HG02852 (cell line): ENCODE data around the gene ARHGAP23.

Experiments used
- ATAC-seq: cut with Tn5 transposase; IDR thresholded peaks from one replicate; pipeline ENCODE4 v1.9.1; 2021; ENCODE audit warnings: mild to moderate bottlenecking, moderate library complexity; ENCODE audit not compliant: unreplicated experiment

Gene ARHGAP23

DNA sequence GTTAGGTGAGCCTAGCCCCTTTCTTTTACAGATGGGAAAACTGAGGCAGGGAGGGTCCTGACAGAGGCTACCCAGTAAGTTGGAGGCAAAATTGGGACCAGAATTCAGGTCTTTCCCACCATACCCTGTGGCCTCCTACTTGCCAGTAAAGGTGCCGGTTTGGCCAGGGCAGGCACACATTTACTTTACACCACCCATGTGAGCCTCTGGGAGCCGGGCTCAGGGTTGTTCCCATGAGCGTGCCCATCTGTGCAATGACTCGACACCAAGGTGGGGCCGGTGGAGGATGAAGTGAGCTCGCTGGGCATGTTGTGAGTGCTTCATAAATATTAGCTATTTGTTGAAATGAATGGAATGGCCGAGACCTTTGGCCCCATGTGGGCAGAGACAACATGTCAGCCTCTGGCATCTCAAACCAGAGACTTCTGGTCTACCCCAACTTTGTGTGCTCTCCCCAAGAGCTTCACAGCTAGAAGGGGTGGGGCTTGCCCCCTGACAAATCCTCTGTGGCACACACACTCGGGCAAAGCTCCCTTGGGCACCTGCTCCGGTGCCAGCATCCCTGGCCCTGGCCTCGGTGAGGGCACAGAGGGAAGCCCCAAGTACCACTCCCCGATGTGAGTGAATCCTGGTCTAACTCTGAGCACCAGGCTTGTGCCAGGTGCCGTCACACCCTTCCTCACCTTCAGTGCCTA, 117.4 kb downstream of the ARHGAP23 start:
- no peak for ATAC-seq

DNA sequence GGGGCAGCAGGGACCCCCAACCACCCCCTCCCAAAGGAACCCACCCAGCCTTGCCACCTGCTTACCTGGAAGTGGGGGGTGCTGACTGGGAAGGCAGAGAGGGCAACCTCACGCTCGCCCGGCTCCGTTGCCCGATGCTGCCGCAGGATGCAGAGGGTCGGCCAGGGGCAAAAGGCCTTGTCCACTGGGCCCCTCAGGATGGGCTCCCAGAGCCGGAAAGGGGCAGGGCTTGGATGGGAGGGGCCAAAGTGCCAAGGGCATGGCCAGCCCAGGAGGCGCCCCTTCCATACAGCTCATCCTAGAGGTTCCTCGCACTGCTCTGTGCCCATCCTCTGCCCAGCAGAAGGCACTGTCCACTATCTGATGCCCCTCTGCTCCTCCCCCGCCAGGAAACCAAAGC, 118.1 kb downstream of the ARHGAP23 start:
- no peak for ATAC-seq

DNA sequence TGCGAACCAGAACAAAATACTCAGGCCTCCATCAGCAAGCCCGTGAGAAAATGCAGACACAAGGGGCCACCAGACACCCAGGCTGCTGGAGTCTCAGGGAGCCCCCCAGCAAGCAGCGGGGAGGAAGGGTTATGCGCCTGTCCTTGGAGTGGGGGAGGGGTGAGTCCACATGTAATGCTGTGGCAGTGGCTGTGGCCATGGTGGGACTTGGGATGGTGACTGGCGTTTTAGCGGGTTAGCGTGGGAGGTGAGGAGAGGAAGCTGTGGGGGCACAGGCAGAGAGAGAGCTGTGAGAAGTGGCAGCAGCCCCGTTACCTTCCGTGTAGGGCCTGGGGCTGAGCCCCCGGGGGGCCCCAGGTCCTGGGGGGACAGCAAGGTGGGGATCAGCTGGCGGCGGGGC, 119.2 kb downstream of the ARHGAP23 start:
- ATAC-seq = no peak

DNA sequence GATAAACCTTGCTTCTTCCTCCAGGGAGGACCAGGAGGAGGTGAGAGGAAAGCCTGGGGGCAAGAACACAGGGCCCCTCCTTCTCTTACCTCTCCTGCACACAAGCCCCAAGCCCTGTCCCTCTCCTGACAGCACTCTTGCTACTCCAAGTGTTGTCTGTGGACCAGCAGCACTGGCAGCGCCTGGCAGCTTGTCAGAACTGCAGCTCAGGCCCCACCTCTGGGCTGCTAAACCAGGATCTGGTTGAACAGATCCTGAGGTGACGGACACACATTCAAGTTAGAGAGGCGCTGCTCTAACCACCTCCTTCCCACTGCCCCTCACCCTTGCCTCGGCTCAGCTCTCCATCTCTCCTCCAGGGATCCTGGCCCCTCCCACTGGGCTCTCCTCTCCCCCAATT, 121.0 kb downstream of the ARHGAP23 start:
- no peak for ATAC-seq

DNA sequence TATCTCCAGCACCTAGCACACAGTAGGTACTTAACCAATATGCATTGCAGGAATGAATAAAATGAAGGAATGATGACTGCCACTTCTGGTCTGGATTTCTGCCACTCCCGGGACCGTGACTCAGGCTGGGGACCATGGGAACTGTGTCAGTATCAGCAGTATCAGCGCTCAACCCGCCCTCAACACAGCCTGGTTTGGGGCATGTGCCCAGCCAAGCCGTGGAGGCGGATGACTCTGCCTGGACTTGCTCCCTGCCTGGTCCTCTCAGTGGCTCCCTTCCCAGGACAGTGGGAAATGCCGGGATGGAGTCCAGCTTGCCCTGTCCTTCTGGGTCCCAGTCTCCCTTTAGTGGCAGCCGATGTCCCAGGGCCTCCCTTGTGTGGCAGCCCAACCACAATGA, 122.4 kb downstream of the ARHGAP23 start:
- no peak for ATAC-seq

DNA sequence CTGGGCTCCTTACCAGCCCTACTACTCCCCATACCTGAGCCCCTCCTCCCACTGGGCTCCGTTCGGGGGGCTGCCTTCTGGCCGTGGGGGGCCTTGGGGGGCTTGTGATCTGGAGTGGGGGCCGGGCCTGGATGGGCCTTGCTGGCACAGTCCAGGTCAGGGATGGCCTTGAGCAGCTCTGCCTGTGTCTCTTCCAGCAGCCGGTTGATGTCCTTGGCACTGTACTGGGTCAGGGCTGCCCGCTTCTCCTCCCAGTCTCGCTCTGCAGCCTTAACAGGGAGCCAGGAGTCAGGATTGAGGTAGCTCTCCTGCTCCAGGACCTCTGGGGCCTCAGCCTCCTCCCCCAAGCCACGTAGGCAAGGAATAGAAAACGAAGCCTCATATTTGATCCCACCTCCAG, 122.9 kb downstream of the ARHGAP23 start:
- no peak for ATAC-seq

DNA sequence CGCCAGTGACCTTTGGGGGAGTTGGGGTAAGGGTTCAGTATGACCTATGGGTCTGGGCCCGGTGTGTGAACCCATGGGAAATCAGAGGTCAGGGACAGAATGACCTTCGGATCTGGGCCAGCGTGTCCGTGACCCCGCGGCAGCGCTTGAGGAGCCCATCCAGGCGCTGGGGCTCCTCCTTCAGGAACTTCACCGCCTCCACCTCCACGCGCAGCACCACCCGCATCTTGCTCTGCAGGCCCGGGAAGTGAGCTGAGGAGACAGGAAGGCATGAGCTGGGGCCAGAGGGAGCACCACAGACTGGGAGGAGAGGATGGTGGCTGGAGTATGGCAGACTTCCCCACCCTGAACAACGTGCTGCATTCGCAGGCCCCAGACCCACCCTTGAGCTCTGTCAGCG, 124.1 kb downstream of the ARHGAP23 start:
- no peak for ATAC-seq

DNA sequence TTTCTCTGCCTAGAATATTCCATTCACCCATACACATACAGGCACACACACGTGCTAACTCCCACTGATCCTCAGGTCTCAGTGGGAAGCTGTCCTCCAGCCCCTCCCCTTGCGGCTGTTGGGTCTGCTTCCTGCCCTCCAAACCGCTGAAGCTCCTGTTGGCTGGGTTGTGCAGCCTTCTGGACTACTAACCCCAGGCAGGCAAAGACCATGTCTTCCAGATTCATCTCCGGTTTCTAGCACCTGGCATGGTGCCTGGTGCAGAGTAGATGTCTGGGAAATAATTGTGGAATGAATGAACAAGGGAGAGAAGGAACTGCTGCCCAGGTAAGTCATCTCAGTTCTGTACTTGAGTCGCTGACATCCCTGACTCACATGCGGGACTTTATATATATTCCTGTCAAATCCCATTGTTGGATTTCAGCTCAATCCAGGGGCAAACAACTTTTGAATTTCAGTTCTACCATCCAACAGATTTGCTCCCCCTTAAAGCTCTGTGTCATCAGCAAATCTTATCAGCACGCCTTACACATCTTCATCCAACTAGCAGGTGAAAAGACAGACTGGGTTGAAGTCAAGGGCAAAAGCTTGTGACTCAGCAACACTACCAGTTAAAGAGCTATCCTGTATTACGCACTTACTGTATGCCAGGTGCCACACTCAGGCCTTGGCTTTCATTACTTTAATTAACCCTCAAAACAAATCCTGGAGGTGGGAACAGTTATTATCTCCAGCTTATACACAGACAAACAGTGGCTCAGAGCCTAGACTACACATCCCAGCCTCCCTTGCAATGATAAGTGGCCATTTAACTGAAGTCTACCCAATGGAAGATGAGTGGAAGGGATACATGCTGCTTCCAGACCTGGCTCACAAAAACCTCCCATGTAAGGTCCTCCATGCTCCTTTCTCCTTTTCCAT, 126.4 kb downstream of the ARHGAP23 start:
- no peak for ATAC-seq

DNA sequence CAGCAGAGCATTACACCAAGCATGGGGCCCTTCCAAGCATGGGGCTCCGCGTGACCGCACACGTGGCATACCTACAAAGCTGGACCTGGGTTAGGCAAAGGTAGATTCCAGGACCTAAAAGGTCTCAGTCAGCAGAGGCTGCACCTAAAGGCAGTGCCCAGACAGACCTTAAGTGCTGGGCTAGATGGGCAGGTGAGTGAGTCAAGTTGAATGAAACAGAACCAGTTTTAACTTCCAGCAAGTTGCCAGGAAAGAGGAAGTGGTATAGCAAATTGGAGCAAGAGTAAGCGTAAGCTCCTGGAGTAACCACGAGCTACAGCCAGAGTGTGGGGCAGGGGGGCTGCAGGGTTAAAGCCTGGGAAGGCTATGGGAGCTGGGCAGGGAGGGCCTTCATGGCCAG, 128.0 kb downstream of the ARHGAP23 start:
- ATAC-seq = no peak

DNA sequence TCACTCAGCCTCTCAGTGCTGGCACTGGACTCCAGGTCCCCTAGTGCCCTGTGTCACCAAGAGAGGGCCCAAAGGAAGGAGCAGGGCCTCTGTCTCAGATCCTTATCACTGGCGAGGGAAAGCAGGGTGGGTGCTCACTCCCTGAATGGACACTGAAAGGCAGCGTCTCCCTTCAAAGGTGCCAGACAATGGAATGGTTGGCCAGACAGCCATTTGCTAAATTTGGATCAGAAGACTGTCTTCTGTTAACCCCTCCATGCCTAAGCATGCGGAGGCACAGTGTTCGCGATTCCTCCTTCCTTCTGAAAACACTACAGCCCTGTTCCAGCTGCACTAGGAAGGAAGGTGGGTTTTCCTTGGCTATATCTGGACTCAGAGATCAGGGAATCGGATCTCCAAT, 129.1 kb downstream of the ARHGAP23 start:
- no peak for ATAC-seq

DNA sequence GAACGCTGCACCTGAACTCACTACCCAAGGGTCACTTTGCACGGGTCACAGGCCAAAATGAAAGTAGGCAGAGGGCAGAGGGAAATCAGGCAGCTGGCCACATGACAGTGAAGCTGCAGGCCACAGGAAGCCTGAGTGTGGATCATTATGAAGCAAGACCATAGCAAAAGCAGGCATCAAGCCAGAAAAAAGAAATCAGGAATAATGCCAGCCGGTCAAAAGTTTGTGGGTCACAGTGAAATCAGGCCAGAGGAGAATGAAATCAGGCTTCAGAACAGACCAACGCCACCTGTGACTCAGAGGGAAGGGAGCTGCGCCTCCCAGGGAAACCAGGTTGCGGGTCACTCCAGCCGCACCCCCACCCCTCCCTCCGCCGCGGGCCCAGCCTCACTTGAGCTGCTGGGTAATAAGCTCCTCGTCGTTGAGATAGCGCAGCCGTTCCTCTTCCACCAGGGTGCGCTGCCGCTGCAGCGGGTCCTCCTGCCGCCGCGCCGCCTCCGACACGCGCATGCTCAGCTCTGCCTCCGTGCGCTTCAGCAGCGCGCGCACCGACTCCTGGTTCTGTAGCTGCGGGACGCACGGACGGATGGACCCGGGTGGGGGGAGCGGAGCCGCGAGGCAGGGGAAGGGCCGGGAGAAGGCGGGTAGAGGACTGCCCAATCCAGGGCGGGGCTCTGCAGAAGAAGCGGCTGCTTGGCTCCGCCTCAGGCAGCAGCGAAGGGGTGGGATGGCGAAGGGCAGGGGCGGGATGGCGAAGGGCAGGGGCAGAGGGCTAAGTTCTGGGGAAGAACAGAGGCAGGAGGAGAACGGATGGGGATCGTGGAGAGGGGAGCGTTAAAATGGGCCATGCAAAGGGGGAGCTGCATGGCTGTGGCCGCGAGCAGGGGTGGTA, 129.8 kb downstream of the ARHGAP23 start:
- no peak for ATAC-seq

DNA sequence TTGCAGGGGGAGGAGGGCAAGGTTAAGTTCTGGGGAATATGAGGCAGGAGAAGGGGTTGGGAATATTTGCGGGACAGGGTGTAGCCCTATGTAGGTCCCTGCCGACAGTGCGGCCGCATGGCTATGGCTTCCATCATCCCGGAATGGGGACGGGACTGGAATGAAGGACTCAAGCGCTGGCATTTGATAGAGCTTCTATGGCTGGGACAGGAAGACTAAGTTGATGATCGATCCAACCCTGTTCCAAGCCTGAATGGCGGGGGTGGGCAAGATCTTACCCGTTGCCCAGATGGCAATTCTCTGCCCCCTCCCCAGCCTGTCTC, 130.4 kb downstream of the ARHGAP23 start:
- ATAC-seq = no peak

DNA sequence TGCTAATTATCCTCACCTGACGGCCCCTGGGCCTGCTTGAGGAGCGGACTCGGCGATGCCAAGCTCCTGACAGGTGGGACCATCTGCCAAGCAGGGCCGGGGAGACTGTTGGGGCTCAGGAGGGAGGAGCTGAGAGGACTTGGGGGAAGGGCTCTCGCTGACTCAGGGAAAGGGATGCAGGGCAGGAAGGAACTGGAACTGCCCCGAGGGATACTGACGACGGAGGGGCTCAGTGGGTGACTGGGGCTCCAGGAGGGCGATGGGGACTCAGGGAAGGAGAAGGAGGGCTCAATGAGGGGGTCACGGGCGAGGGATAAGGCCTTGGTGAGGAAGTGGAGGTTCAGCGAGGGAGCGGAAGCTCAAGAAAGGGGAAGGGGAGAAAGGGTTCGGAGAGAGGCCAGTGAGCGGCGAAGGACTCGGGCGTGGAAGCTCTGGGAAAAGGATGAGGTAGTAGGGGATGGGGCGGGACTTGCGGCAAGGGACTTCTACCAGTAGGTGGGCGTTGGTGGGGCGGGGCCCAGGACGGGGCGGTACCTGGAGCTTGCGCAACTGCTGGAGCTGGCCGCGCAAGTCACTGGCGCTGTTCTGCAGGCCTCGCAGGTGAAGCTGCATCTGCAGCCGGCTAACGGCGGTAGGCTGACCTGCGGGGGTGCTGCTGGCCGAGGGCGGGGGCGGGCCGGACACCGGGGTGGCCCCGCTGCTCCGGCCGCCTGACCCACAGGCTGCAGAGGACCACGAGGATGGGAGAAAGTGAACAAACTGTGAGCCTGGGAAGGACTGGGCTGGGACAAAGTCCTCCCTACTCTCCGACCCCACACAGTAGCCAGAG, 131.0 kb downstream of the ARHGAP23 start:
- peak; percentile 72 for ATAC-seq

DNA sequence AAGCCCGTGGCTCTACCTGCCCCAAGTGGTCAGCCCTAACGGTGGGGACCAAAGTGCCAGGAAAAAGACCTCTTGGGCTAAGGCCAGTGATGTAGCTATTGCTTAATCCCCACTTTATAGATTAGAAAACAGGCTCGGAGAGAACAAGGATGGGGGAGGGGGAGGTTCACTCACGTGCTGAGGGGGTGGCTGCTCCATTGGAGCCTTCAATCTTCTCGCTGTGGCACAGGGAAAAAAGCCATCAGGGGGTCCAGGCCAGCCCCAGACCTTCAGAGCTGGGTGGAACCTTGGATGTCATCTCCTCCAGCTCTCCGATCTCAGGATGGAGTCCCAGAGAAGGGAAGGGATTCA, 131.6 kb downstream of the ARHGAP23 start:
- no peak for ATAC-seq

DNA sequence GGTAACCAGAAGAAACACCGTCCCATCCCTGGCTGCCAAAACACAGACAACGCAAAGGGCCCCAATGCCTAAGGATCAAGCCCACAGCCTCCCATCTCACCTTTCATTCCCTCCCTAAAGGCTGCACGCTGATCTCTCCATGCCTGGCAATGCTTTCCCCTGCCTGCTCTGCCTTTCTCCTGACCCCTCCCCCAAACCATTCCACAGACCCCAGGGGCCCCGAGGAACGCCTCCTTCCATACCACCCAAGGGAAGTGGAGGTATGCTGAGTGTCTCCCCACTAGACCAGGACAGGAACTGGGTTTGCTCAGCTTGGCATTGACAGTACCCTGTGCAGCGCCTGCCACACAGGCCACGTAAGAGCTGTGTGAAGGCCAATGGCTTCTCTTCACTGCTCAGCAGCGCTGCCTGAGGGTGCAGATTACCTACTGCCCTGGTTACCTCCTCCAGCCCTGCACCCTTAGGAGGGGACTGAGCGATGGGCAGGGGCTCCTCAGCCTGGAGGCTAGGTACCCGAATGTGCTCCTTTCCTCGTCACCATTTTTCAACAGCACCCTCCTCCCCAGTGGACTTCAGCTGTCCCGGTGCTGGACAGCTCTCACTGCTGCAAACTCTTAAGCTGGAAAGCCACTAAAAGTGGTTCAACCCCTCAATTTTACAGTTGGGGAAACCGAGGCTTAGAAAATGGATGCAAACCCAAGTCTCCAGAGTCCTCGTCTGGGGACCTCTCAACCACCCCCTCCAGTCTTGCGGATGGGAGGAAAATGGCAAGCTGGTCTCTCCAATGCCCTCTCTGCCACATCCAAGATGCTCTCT, 132.4 kb downstream of the ARHGAP23 start:
- ATAC-seq = no peak

DNA sequence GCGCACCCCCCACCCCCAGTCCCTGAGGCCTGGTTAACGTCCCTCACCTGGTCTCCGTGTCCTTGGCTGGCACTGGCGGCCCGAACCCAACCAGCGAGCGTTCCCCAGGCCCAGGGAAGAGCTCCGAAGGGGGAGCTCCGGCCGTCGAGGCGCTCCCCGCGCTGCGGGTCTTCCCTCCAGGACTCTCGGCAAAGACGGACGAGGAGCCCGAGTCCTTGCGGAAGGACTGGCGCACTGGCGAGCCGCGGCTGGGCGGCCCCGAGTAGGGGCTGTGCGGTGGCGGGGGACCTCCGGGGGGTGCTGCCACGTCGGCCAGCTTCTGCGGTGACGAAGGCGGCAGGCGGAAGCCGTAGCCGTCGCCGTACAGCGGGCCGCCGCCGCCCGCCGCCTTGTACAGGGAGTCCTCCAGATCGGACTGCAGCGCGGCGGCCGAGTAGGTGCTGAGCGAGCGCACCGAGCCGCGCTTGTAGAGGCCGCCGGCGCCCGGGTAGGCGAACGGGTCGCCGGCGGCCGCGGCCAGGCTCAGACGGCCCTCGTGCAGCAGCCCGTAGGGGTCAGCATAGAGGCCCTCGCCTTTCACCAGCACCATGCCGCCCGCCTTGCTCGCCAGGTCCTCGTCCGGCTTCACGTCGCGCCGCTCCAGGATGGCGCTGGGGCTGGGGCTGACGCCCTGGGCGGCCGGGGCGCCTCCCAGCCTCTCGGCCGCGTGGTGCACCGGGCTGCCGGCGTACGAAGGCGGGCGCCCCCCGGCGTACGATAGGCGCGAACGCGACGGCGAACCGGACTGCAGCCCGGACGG, 133.4 kb downstream of the ARHGAP23 start:
- ATAC-seq = no peak
